ENCODE measurements around the gene HCN2. TPM values are rescaled to one million over a fixed set of nuclear protein-coding genes. Genes with fewer than 3 reads are reported as not detected.

HCN2 gene
- total and polyA plus RNA-seq, 5 experiments from 2014 or later, result 0.03 to 0.68 (median 0.28) TPM; not detected in 1

GRCh38 chr19:611481-611868 lies 21.8 kb downstream of the HCN2 start:
- ATAC-seq, result peak; percentile 6 to 7
- Mint-ChIP-seq H3K9me3 (no peaks in the 10 kb centered on the region), H3K4me3 (peak overlapping the region; percentile 81 to 99 (median 95)), H3K36me3 (peaks cover 0 to 5% (median 2%) of the 10 kb centered on the region in 3 donors), H3K27ac (peak overlapping the region in 9 of 10 donors; percentile 86 to 99 (median 94)), H3K4me1 (peaks cover 11 to 26% (median 19%) of the 10 kb centered on the region in 4 donors), H3K27me3 (peaks cover 0 to 4% (median 0%) of the 10 kb centered on the region in 5 donors)
- POLR2A ChIA-PET, result interaction anchor here (2.2 to 2.5 kb wide), 2 partner anchors 13 to 49 kb away, joined by 6 to 9 read pairs; no protein-coding TSS in a partner anchor
- DNase-seq, result peak in 1 of 10 donors; percentile 13

DNA sequence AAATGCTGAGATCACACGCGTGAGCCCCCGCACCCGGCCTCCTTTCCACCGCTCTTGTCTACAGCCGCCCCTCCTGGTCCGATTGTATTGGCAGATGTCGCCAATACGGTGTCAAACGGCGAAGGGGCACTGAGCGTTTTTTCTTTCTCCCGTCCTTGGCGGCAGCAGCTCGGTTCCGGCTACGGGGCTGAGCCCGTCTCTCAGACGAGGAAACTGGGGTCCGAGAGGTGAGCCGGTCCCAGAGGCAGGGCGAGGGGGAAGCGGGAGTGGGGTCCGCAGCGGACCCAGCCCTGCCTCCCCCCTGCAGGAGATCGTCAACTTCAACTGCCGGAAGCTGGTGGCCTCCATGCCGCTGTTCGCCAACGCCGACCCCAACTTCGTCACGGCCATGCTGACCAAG lies 23.3 kb downstream of the HCN2 start:
- POLR2A ChIA-PET, result no interaction called here
- Mint-ChIP-seq H3K27ac (no peak overlapping the region), H3K36me3 (peaks cover 0 to 8% (median 2%) of the 10 kb centered on the region in 3 donors), H3K4me3 (peak overlapping the region in 2 of 10 donors; percentile 14 to 33), H3K27me3 (peaks cover 0 to 4% (median 0%) of the 10 kb centered on the region in 5 donors), H3K9me3 (no peaks in the 10 kb centered on the region), H3K4me1 (peaks cover 11 to 26% (median 19%) of the 10 kb centered on the region in 4 donors)
- DNase-seq (no peak), ATAC-seq (no peak)

GRCh38 chr19:613732-614567 lies 24.3 kb downstream of the HCN2 start:
- H3K27me3 Mint-ChIP-seq, result peaks cover 0 to 4% (median 0%) of the 10 kb centered on the region in 5 donors
- DNase-seq (no peak), ATAC-seq (no peak)
- POLR2A ChIA-PET, result no interaction called here
- H3K9me3 Mint-ChIP-seq, result no peaks in the 10 kb centered on the region
- peaks cover 11 to 26% (median 18%) of the 10 kb centered on the region in 4 donors for H3K4me1 Mint-ChIP-seq
- peak overlapping the region in 1 of 10 donors; percentile 3 for H3K27ac Mint-ChIP-seq
- H3K36me3 Mint-ChIP-seq, result peaks cover 0 to 17% (median 7%) of the 10 kb centered on the region in 3 donors
- H3K4me3 Mint-ChIP-seq, result peak overlapping the region in 2 of 10 donors; percentile 29 to 65

DNA sequence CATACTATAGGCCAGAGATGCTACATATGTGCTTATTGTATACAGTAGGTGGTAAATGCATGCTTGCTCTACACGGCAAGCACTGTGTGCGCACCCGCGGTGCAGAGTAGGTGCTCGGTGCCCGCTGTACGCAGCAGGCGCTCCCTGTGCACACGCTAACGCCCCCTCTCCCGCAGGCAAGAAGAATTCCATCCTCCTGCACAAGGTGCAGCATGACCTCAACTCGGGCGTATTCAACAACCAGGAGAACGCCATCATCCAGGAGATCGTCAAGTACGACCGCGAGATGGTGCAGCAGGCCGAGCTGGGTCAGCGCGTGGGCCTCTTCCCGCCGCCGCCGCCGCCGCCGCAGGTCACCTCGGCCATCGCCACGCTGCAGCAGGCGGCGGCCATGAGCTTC lies 25.9 kb downstream of the HCN2 start:
- peaks cover 9 to 19% (median 13%) of the 10 kb centered on the region in 4 donors for H3K4me1 Mint-ChIP-seq
- H3K9me3 Mint-ChIP-seq, result no peaks in the 10 kb centered on the region
- H3K4me3 Mint-ChIP-seq, result peak overlapping the region in 8 of 10 donors; percentile 36 to 79 (median 66)
- ATAC-seq, result peak in 1 of 2 donors; percentile 12
- POLR2A ChIA-PET, result interaction anchor here (1.6 kb wide), 1 partner anchor 45 kb away, joined by 4 read pairs; no protein-coding TSS in a partner anchor
- DNase-seq, result no peak
- H3K27ac Mint-ChIP-seq, result peak overlapping the region in 2 of 10 donors; percentile 15 to 53
- peaks cover 0 to 4% (median 0%) of the 10 kb centered on the region in 5 donors for H3K27me3 Mint-ChIP-seq
- H3K36me3 Mint-ChIP-seq, result peaks cover 0 to 27% (median 7%) of the 10 kb centered on the region in 3 donors

DNA sequence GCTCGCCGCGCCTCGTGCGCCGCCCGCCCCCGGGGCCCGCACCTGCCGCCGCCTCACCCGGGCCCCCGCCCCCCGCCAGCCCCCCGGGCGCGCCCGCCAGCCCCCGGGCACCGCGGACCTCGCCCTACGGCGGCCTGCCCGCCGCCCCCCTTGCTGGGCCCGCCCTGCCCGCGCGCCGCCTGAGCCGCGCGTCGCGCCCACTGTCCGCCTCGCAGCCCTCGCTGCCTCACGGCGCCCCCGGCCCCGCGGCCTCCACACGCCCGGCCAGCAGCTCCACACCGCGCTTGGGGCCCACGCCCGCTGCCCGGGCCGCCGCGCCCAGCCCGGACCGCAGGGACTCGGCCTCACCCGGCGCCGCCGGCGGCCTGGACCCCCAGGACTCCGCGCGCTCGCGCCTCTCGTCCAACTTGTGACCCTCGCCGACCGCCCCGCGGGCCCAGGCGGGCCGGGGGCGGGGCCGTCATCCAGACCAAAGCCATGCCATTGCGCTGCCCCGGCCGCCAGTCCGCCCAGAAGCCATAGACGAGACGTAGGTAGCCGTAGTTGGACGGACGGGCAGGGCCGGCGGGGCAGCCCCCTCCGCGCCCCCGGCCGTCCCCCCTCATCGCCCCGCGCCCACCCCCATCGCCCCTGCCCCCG lies 26.5 kb downstream of the HCN2 start:
- Mint-ChIP-seq H3K4me1 (peaks cover 5 to 14% (median 8%) of the 10 kb centered on the region in 4 donors), H3K36me3 (peaks cover 0 to 27% (median 7%) of the 10 kb centered on the region in 3 donors), H3K27me3 (peaks cover 0 to 4% (median 0%) of the 10 kb centered on the region in 5 donors), H3K4me3 (no peak overlapping the region), H3K27ac (no peak overlapping the region), H3K9me3 (no peaks in the 10 kb centered on the region)
- POLR2A ChIA-PET, result interaction anchor here (1.6 kb wide), 1 partner anchor 45 kb away, joined by 4 read pairs; no protein-coding TSS in a partner anchor
- no peak for DNase-seq
- peak in 1 of 2 donors; percentile 6 for ATAC-seq

DNA sequence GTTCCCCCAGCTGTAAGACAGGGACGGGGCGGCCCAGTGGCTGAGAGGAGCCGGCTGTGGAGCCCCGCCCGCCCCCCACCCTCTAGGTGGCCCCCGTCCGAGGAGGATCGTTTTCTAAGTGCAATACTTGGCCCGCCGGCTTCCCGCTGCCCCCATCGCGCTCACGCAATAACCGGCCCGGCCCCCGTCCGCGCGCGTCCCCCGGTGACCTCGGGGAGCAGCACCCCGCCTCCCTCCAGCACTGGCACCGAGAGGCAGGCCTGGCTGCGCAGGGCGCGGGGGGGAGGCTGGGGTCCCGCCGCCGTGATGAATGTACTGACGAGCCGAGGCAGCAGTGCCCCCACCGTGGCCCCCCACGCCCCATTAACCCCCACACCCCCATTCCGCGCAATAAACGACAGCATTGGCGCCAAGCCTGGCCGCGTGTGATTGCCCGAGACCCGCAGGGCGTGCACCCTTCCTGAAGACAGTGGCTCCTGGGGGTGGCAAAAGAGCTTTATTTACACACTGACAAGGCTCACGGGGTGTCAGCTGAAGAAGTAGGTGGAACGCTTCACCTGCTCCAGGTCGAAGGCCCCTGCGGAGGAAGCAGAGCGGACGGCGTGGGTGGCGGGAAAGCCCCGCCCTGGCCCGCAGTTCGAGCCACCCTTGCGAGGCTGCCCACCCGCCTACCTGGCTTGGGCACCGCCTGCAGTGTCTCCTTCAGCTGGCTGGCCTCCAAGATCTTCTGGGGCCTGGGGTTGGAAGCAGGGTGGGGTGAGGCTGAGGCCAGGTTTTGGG lies 27.3 kb downstream of the HCN2 start:
- POLR2A ChIA-PET, result interaction anchor here (0.6 to 1.6 kb wide), 2 partner anchors 44 to 247 kb away, joined by 3 to 4 read pairs; no protein-coding TSS in a partner anchor
- peaks cover 3 to 8% (median 5%) of the 10 kb centered on the region in 4 donors for H3K4me1 Mint-ChIP-seq
- ATAC-seq (no peak), DNase-seq (no peak)
- no peaks in the 10 kb centered on the region for H3K9me3 Mint-ChIP-seq
- peak overlapping the region in 1 of 10 donors; percentile 19 for H3K27ac Mint-ChIP-seq
- H3K27me3 Mint-ChIP-seq, result peaks cover 0 to 4% (median 0%) of the 10 kb centered on the region in 5 donors
- no peak overlapping the region for H3K4me3 Mint-ChIP-seq
- peaks cover 0 to 27% (median 7%) of the 10 kb centered on the region in 3 donors for H3K36me3 Mint-ChIP-seq

- H3K4me3 Mint-ChIP-seq, result no peak overlapping the region
- peak overlapping the region in 2 of 10 donors; percentile 19 to 59 for H3K27ac Mint-ChIP-seq
- H3K36me3 Mint-ChIP-seq, result peaks cover 0 to 27% (median 7%) of the 10 kb centered on the region in 3 donors
- DNase-seq (no peak), ATAC-seq (no peak)
- POLR2A ChIA-PET, result interaction anchor here (0.6 kb wide), 1 partner anchor 246 kb away, joined by 3 read pairs; no protein-coding TSS in a partner anchor
- H3K27me3 Mint-ChIP-seq, result peaks cover 0 to 4% (median 0%) of the 10 kb centered on the region in 5 donors
- no peaks in the 10 kb centered on the region for H3K9me3 Mint-ChIP-seq
- H3K4me1 Mint-ChIP-seq, result peaks cover 3 to 8% (median 5%) of the 10 kb centered on the region in 4 donors
Observed at GRCh38 chr19:617551-618246, 28.0 kb downstream of the HCN2 start.

- Mint-ChIP-seq H3K9me3 (no peaks in the 10 kb centered on the region), H3K4me3 (no peak overlapping the region), H3K27ac (no peak overlapping the region), H3K27me3 (peaks cover 0 to 3% (median 0%) of the 10 kb centered on the region in 5 donors), H3K4me1 (peaks cover 3 to 8% (median 5%) of the 10 kb centered on the region in 4 donors), H3K36me3 (peaks cover 0 to 27% (median 7%) of the 10 kb centered on the region in 3 donors)
- POLR2A ChIA-PET, result no interaction called here
- no peak for ATAC-seq
- no peak for DNase-seq
Observed at GRCh38 chr19:618247-618619, 28.6 kb downstream of the HCN2 start.

DNA sequence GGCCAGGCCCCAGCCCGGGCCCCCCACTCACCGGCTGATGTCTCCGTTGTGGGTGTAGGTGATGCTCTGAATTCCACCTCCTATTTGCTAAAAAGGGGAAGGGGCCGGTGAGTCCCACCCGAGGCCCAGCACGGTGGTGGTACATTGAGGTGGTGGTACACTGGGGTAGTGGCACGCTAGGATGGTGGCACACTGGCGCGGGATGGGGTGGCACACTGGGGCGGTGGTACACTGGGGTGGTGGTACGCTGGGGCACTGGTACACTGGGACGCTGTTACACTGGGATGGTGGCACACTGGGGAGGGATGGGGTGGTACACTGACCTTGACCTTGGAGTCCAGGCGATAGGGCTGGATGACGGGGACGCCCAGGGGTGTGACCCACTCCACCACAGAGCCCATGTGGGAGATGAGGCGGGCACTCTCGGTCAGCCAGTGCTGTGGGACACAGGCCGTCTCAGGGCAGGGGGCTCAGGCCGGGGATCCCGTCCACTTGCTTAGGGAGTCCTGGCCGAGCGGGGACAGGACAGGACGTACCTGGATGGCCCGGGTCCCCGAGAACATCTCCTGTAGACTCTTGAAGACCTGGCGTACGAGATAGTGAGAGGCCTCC lies 29.1 kb downstream of the HCN2 start:
- POLR2A ChIA-PET, result no interaction called here
- H3K27ac Mint-ChIP-seq, result no peak overlapping the region
- H3K36me3 Mint-ChIP-seq, result peaks cover 0 to 28% (median 7%) of the 10 kb centered on the region in 3 donors
- peaks cover 3 to 8% (median 5%) of the 10 kb centered on the region in 4 donors for H3K4me1 Mint-ChIP-seq
- ATAC-seq (no peak), DNase-seq (no peak)
- no peaks in the 10 kb centered on the region for H3K9me3 Mint-ChIP-seq
- peaks cover 0 to 3% (median 0%) of the 10 kb centered on the region in 5 donors for H3K27me3 Mint-ChIP-seq
- H3K4me3 Mint-ChIP-seq, result no peak overlapping the region

DNA sequence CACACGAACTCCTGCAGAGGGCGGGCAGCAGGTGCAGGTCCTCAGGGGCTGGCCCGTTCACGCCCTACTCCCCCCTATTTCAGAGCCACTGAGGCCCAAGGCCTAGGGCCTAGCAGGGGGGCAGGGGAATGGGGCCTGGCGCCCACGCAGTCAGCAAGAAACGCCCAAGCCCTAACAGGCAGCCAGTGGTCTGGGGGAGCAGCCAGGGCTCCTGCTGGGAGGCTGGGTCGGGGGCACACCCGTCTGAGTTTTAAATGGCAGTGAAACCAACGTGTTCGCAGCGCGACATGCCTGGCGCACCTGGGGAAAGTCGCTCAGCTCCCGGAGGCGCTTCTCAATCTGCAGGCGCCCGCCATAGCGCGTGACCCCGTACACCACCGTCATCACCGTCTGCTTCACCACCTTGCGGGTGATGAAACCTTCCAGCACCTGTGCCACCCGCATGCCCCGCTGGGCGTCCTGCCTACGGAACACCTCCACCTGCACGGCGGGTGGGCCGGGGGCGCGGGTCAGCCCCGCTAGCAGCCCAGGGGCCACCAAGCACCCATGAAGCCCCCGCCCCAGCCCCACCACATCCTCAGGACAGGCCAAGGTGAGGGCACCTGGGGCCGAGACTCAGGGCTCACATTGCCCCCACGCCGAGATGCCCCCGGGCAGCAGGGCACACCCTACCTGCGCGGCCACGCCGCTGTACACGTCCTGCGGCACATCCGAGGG lies 29.8 kb downstream of the HCN2 start:
- Mint-ChIP-seq H3K4me1 (peaks cover 3 to 4% (median 3%) of the 10 kb centered on the region in 4 donors), H3K36me3 (peaks cover 0 to 28% (median 7%) of the 10 kb centered on the region in 3 donors), H3K4me3 (no peak overlapping the region), H3K9me3 (no peaks in the 10 kb centered on the region), H3K27me3 (peaks cover 0 to 3% (median 0%) of the 10 kb centered on the region in 5 donors), H3K27ac (no peak overlapping the region)
- ATAC-seq (no peak), DNase-seq (no peak)
- POLR2A ChIA-PET, result no interaction called here
